H9 (cell line): ENCODE data around the gene MRPS6. TPM values are rescaled to one million over a fixed set of nuclear protein-coding genes. Genes with fewer than 3 reads are reported as not detected.

ENCODE experiments used
- DNase-seq: peaks from one replicate; pipeline ENCODE4 v3.0.0-alpha.2; 2017
- H2AFZ ChIP-seq: one replicate; pipeline ENCODE4 v1.6.1; 2013; ENCODE audit warnings: mild to moderate bottlenecking, low read length, control low read depth, moderate library complexity
- H2AK5ac ChIP-seq: 2 replicates; pipeline ENCODE4 v1.6.1; 2013; ENCODE audit warnings: low read length, control low read depth, mixed read lengths; ENCODE audit not compliant: insufficient read length
- H2BK120ac ChIP-seq: one replicate; pipeline ENCODE4 v1.6.1; 2013; ENCODE audit warnings: low read depth, mild to moderate bottlenecking, low read length, control low read depth, inconsistent platforms; ENCODE audit not compliant: poor library complexity, severe bottlenecking
- H2BK12ac ChIP-seq: 2 replicates; pipeline ENCODE4 v1.6.1; 2013; ENCODE audit warnings: low read length, control low read depth, mixed read lengths, low read depth; ENCODE audit not compliant: insufficient read length
- H2BK15ac ChIP-seq: 2 replicates; pipeline ENCODE4 v1.6.1; 2013; ENCODE audit warnings: low read depth, low read length, control low read depth
- H2BK20ac ChIP-seq: one replicate; pipeline ENCODE4 v1.6.1; 2013; ENCODE audit warnings: low read depth, mild to moderate bottlenecking, low read length, control low read depth, inconsistent platforms; ENCODE audit not compliant: poor library complexity, severe bottlenecking
- H2BK5ac ChIP-seq: 2 replicates; pipeline ENCODE4 v1.6.1; 2013; ENCODE audit warnings: low read length, control low read depth, mixed read lengths; ENCODE audit not compliant: insufficient read length
- H3K14ac ChIP-seq: 2 replicates; pipeline ENCODE4 v1.6.1; 2013; ENCODE audit warnings: low read length, control low read depth; ENCODE audit not compliant: insufficient read depth
- H3K18ac ChIP-seq: 2 replicates; pipeline ENCODE4 v1.6.1; 2013; ENCODE audit warnings: low read depth, mild to moderate bottlenecking, mixed read lengths, low read length, control low read depth; ENCODE audit not compliant: insufficient read length
- H3K23ac ChIP-seq: 2 replicates; pipeline ENCODE4 v1.6.1; 2013; ENCODE audit warnings: low read length, control low read depth, mixed read lengths, low read depth; ENCODE audit not compliant: insufficient read length
- H3K23me2 ChIP-seq: 2 replicates; pipeline ENCODE4 v1.6.1; 2013; ENCODE audit warnings: low read depth, mild to moderate bottlenecking, mixed read lengths, low read length, control low read depth; ENCODE audit not compliant: insufficient read length, poor library complexity, severe bottlenecking
- H3K27ac ChIP-seq: 2 replicates; pipeline ENCODE4 v1.5.1; 2013; ENCODE audit warnings: low read length, control low read depth, mixed read lengths, low read depth; ENCODE audit not compliant: insufficient read length
- H3K27me3 ChIP-seq: 2 replicates; pipeline ENCODE4 v1.6.1; 2013; ENCODE audit warnings: low read length, control low read depth, inconsistent platforms; ENCODE audit not compliant: insufficient read depth
- H3K4ac ChIP-seq: 2 replicates; pipeline ENCODE4 v1.6.1; 2013; ENCODE audit warnings: low read depth, mild to moderate bottlenecking, control low read depth, inconsistent platforms, low read length, moderate library complexity
- H3K4me1 ChIP-seq: 2 replicates; pipeline ENCODE4 v1.6.1; 2013; ENCODE audit warnings: low read length, control low read depth, inconsistent platforms; ENCODE audit not compliant: insufficient read depth
- H3K4me2 ChIP-seq: 2 replicates; pipeline ENCODE4 v1.6.1; 2013; ENCODE audit warnings: low read length, control low read depth, mixed read lengths; ENCODE audit not compliant: insufficient read length, insufficient read depth
- H3K56ac ChIP-seq: 2 replicates; pipeline ENCODE4 v1.6.1; 2013; ENCODE audit warnings: low read depth, mild to moderate bottlenecking, mixed read lengths, low read length, control low read depth; ENCODE audit not compliant: insufficient read length
- H3K79me1 ChIP-seq: 2 replicates; pipeline ENCODE4 v1.6.1; 2013; ENCODE audit warnings: low read depth, mild to moderate bottlenecking, moderate library complexity, low read length, control low read depth, inconsistent platforms; ENCODE audit not compliant: insufficient read depth, poor library complexity, severe bottlenecking
- H3K79me2 ChIP-seq: 2 replicates; pipeline ENCODE4 v1.6.1; 2013; ENCODE audit warnings: low read length, control low read depth, inconsistent platforms; ENCODE audit not compliant: insufficient read depth
- H3K9ac ChIP-seq: 2 replicates; pipeline ENCODE4 v1.6.1; 2013; ENCODE audit warnings: low read length, control low read depth, mixed read lengths; ENCODE audit not compliant: insufficient read length; ENCODE audit errors: extremely low read depth
- H3K9me3 ChIP-seq: one replicate; pipeline ENCODE4 v1.6.1; 2013; ENCODE audit warnings: low read depth, low read length, inconsistent platforms; ENCODE audit not compliant: control insufficient read depth
- H3T11ph ChIP-seq: one replicate; pipeline ENCODE4 v1.6.1; 2013; ENCODE audit warnings: mild to moderate bottlenecking, low read length, control low read depth, inconsistent platforms
- H4K20me1 ChIP-seq: one replicate; pipeline ENCODE4 v1.6.1; 2013; ENCODE audit not compliant: control insufficient read depth, insufficient read length, insufficient read depth
- H4K5ac ChIP-seq: 2 replicates; pipeline ENCODE4 v1.6.1; 2013; ENCODE audit warnings: low read depth, mild to moderate bottlenecking, mixed read lengths, low read length, control low read depth; ENCODE audit not compliant: insufficient read length
- H4K8ac ChIP-seq: replicated peaks from 2 replicates; pipeline ENCODE4 v1.6.1; 2013; ENCODE audit warnings: low read length, control low read depth, mixed read lengths, low read depth; ENCODE audit not compliant: insufficient read length
- H4K91ac ChIP-seq: 2 replicates; pipeline ENCODE4 v1.6.1; 2013; ENCODE audit warnings: low read depth, mild to moderate bottlenecking, moderate library complexity, mixed read lengths, low read length, control low read depth; ENCODE audit not compliant: insufficient read length
- H3K27ac Mint-ChIP-seq, 3 experiments: 2 replicates in 2 of 3; 3 replicates in 1 of 3; pipeline ENCODE4 v1.8.0; 2020 to 2021; ENCODE audit warnings: mixed read lengths in 3 of 3, mild to moderate bottlenecking in 1 of 3, moderate library complexity in 1 of 3
- H3K27me3 Mint-ChIP-seq: 2 replicates; pipeline ENCODE4 v1.8.0; 2021; ENCODE audit warnings: low read depth, mild to moderate bottlenecking, moderate library complexity, mixed read lengths
- H3K36me3 Mint-ChIP-seq, 3 experiments: 2 replicates in 2 of 3; 3 replicates in 1 of 3; pipeline ENCODE4 v1.8.0; 2020 to 2021; ENCODE audit warnings: low read depth in 3 of 3, mixed read lengths in 3 of 3; ENCODE audit not compliant: insufficient read depth in 1 of 3
- H3K4me1 Mint-ChIP-seq, 2 experiments: 2 replicates each; pipeline ENCODE4 v1.8.0; 2020; ENCODE audit warnings: mixed read lengths in 2 of 2
- H3K4me3 Mint-ChIP-seq, 2 experiments: 2 replicates in 1 of 2; 3 replicates in 1 of 2; pipeline ENCODE4 v1.8.0; 2020 to 2021; ENCODE audit warnings: mild to moderate bottlenecking in 2 of 2, mixed read lengths in 2 of 2, moderate library complexity in 1 of 2
- H3K9me3 Mint-ChIP-seq, 2 experiments: 2 replicates in 1 of 2; 3 replicates in 1 of 2; pipeline ENCODE4 v1.8.0; 2020; ENCODE audit warnings: mild to moderate bottlenecking in 2 of 2, mixed read lengths in 2 of 2, moderate library complexity in 1 of 2
- CTCF ChIP-seq: fragments of 200-600 bp; sonication (generic); conservative IDR thresholded peaks from 3 replicates; pipeline ENCODE4 v1.8.0; 2021; ENCODE audit warnings: antibody characterized with exemption, mild to moderate bottlenecking
- WGBS: extraction: QIAGEN DNeasy Blood & Tissue Kit; methylation state at CpG from one replicate; pipeline ENCODE4 v1.1.7; 2013; ENCODE audit warnings: missing lambda C conversion rate, low lambda C conversion rate, mixed read lengths; ENCODE audit not compliant: insufficient read length; ENCODE audit errors: extremely low coverage; 5-methylcytosine and 5-hydroxymethylcytosine counted together
- total RNA-seq: library from RNA; stranded (reverse); gene quantifications from 2 replicates; pipeline ENCODE4 v1.2.1, GENCODE V29; 2021

Gene MRPS6
- total RNA-seq, 1 experiment from 2014 or later, result 83.2 TPM

GRCh38 chr21:34152500-34152899, 79.1 kb downstream of the MRPS6 start:
- H2BK12ac ChIP-seq, result no peak overlapping the region
- H3K9me3 ChIP-seq, result no peaks in the 10 kb centered on the region
- no peak overlapping the region for H3K4ac ChIP-seq
- no peak overlapping the region for H2BK5ac ChIP-seq
- no peak overlapping the region for H4K91ac ChIP-seq
- no peak overlapping the region for H3K18ac ChIP-seq
- no peak overlapping the region for H3K14ac ChIP-seq
- Mint-ChIP-seq H3K4me1 (peaks cover 11 to 16% of the 10 kb centered on the region in 2 experiments), H3K27ac (0 out of 7 replicates have a peak overlapping the region, but pooled peaks of 1 of the 3 experiments have one; percentile 15), H3K4me3 (no peak overlapping the region; a peak in 1 of 5 replicates), H3K9me3 (peaks cover 4% of the 10 kb centered on the region in 2 experiments; a peak in 4 of 5 replicates), H3K36me3 (peaks cover 7 to 14% (median 12%) of the 10 kb centered on the region in 3 experiments), H3K27me3 (no peaks in the 10 kb centered on the region)
- no peak overlapping the region for H2BK20ac ChIP-seq
- H2AK5ac ChIP-seq, result no peak overlapping the region
- H3K79me1 ChIP-seq, result no peaks in the 10 kb centered on the region
- H2AFZ ChIP-seq, result no peak overlapping the region
- no peak overlapping the region for H3K9ac ChIP-seq
- no peak for DNase-seq
- no peak for TF ChIP-seq CTCF
- H3T11ph ChIP-seq, result no peak overlapping the region
- H2BK15ac ChIP-seq, result no peak overlapping the region
- no peak overlapping the region for H3K23ac ChIP-seq
- no peak overlapping the region for H2BK120ac ChIP-seq
- no peaks in the 10 kb centered on the region for H3K23me2 ChIP-seq
- H3K79me2 ChIP-seq, result no peaks in the 10 kb centered on the region
- H4K8ac ChIP-seq, result no peak overlapping the region
- H4K20me1 ChIP-seq, result no peaks in the 10 kb centered on the region
- H3K56ac ChIP-seq, result no peak overlapping the region
- no peak overlapping the region for H3K4me2 ChIP-seq
- no peak overlapping the region for H3K27ac ChIP-seq
- no peak overlapping the region for H4K5ac ChIP-seq
- no peaks in the 10 kb centered on the region for H3K4me1 ChIP-seq
- WGBS, result no CpG with 5 or more reads among the region's 5 CpGs
- H3K27me3 ChIP-seq, result no peaks in the 10 kb centered on the region
